NCI-H2196 (cell line): ENCODE results near the gene KRT6A.

Experiments used
- DNase-seq: peaks from one replicate; lab custom pipeline; 2025; ENCODE audit not compliant: unreplicated experiment; lab: John Stamatoyannopoulos, UW

KRT6A gene

DNA sequence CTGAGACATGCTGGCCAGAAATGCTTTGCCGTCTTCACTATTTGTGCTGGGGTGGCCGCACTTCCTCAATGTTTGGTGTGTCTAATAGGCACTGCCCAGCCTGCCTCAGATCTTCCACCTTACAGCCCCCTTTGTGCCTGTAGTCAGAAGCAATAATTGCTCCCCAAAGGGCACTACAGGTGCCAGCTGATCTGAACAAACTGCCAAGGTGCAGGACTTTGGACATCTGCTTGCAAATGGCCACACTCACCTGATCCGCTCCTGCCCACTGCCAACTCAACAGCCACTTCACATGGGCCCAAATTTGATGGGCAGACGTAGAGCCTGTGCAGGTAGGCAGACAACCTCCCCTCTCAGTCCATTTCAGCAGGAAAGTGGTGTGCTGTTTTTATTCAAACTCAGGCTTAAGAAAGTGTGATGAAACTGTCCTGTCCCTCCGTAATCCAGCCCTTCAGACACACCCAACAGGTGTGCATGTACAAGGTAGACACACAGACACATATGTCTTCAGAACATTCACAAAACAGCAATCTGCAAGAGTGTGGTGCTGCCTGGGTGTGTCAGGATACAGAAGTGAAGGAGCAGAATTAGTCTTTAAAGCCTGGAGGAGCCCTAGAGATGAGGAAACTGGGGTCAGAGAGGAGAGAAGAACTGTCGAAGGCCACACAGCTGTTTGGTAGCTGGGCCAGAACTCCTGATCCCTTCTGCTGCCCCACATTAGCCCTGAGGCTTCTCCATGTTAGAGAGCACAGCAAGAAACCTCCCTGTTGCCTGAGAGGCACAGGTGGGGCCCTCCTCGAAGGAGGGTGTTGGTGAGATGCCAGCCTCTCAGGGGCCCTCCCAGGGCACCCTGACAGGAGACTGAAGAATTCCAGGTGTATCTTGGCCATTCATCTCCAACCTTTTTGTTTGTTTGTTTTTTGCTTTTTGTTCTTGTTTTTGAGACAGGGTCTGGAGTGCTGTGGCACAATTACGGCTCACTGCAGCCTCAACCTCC is 54.5 kb downstream of the KRT6A start:
- DNase-seq, result no peak

DNA sequence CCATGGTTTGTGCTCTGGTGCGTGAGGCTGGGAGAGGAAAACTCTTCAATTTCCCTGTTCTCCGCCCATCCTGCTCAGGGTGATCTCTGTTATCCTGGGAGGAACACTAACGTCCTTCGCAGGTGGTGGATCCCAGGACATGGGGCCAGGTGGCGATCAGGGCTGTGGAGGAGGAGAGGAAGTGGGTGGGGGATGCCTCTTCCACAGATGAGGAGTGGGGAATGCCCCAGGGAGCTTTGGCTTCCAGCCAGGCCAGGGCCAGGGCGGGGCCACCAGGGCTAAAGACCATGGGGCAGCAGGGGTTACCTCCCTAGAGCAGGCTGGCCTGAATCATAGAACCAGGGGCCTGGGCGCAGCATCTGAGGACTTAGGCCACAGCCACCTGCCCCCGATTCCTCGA is 55.5 kb downstream of the KRT6A start:
- DNase-seq, result no peak
